K562 (cell line): ENCODE results near the gene SPTBN4. TPM values are rescaled to one million over a fixed set of nuclear protein-coding genes. Genes with fewer than 3 reads are reported as not detected.
A peak's percentile ranks its signal among the peaks of the same experiment; 100 is the strongest.

Experiments
- GABPB2 ChIP-seq: fragments of 250-450 bp; sonication (Bioruptor Pico); conservative IDR thresholded peaks from 2 replicates; pipeline ENCODE4 v1.5.1; 2021; ENCODE audit warnings: mild to moderate bottlenecking
- IRF1 ChIP-seq: sonication (generic); formaldehyde crosslinking; IDR thresholded peaks from 2 replicates; pipeline ENCODE4 v1.8.0; 2022; ENCODE audit warnings: missing genetic modification reagents, mild to moderate bottlenecking, borderline replicate concordance
- KDM5B ChIP-seq: fragments of 200-600 bp; sonication (generic); IDR thresholded peaks from 2 replicates; pipeline ENCODE4 v1.6.1; 2012; ENCODE audit warnings: low read depth, mild to moderate bottlenecking, moderate library complexity, low read length, control low read depth, inconsistent platforms; ENCODE audit not compliant: insufficient replicate concordance
- MBD1 ChIP-seq: fragments of 250-450 bp; sonication (Bioruptor Pico); IDR thresholded peaks from 2 replicates; pipeline ENCODE4 v1.8.0; 2022; ENCODE audit warnings: inconsistent platforms
- MECOM ChIP-seq: fragments of 250-450 bp; sonication (Bioruptor Pico); IDR thresholded peaks from 2 replicates; pipeline ENCODE4 v1.8.0; 2022; ENCODE audit warnings: inconsistent platforms
- NUFIP1 ChIP-seq: fragments of 450-650 bp; IDR thresholded peaks from 2 replicates; pipeline ENCODE4 v1.6.1; 2018; ENCODE audit not compliant: partially characterized antibody
- RB1 ChIP-seq: fragments of 450-650 bp; IDR thresholded peaks from 2 replicates; pipeline ENCODE4 v1.6.1; 2017; ENCODE audit warnings: low read depth, mild to moderate bottlenecking
- TEAD4 ChIP-seq, 2 experiments: sonication (generic) in 1 of 2; formaldehyde crosslinking in 1 of 2; IDR thresholded peaks; 2 replicates each; pipeline versions ENCODE4 v1.6.1 to v1.8.0; 2012 to 2022; ENCODE audit warnings: borderline replicate concordance in 1 of 2, inconsistent platforms in 1 of 2, low read length in 1 of 2, mild to moderate bottlenecking in 1 of 2, missing genetic modification reagents in 1 of 2
- TFE3 ChIP-seq: fragments of 450-650 bp; formaldehyde crosslinking; IDR thresholded peaks from 2 replicates; pipeline ENCODE4 v1.4.0; 2020; ENCODE audit warnings: mild to moderate bottlenecking, mixed read lengths
- UBTF ChIP-seq, 2 experiments: IDR thresholded peaks; 2 replicates each; pipeline ENCODE4 v1.6.1; 2012; ENCODE audit warnings: improper control_type of control experiment in 2 of 2, low read depth in 2 of 2, low read length in 2 of 2, borderline replicate concordance in 1 of 2
- ZC3H11A ChIP-seq: IDR thresholded peaks from 2 replicates; pipeline ENCODE4 v1.6.1; 2012; ENCODE audit warnings: low read depth, low read length, improper control_type of control experiment
- ZNF444 ChIP-seq: fragments of 250-450 bp; sonication (Bioruptor Pico); IDR thresholded peaks from 2 replicates; pipeline ENCODE4 v1.4.0; 2020; ENCODE audit warnings: mild to moderate bottlenecking, moderate library complexity
- ZNF609 ChIP-seq: sonication (generic); formaldehyde crosslinking; IDR thresholded peaks from 2 replicates; pipeline ENCODE4 v1.8.1; 2023; ENCODE audit warnings: missing genetic modification reagents, mild to moderate bottlenecking, borderline replicate concordance
- ZNF707 ChIP-seq: fragments of 250-450 bp; sonication (Bioruptor Pico); conservative IDR thresholded peaks from 2 replicates; pipeline ENCODE4 v1.8.0; 2022; ENCODE audit warnings: inconsistent platforms, mild to moderate bottlenecking, moderate library complexity
- polyA plus RNA-seq, 8 experiments: library from polyadenylated mRNA; depleted of rRNA in 4 of 8; stranded (reverse) in 5 of 8; unstranded in 3 of 8; fragments of >200 nt; fragmentation: Nextera tagmentation in 2 of 8; fragmentation: Illumina TruSeq in 1 of 8; extraction: Ambion mirVana in 2 of 8; extraction: Trizol in 1 of 8; gene quantifications; 2 replicates each; pipeline versions ENCODE4 v1.2.1 to v1.2.3, GENCODE V29; 2011 to 2014; ENCODE audit warnings: inconsistent platforms in 1 of 8, missing spikeins in 1 of 8
- total RNA-seq, 7 experiments: library from RNA; depleted of rRNA in 6 of 7; stranded (reverse); fragments of >200 nt in 6 of 7; fragmentation: Illumina TruSeq in 2 of 7; extraction: Trizol in 2 of 7; gene quantifications; 2 replicates each; pipeline versions ENCODE4 v1.2.1 to v1.2.3, GENCODE V29; 2011 to 2021; ENCODE audit warnings: low replicate concordance in 1 of 7

The SPTBN4 gene
- total and polyA plus RNA-seq, 9 of the 15 experiments (the other 6 are each of a cell fraction or from before 2014, with no cell fraction given), result 0.01 to 1.5 (median 0.86) TPM

- TF ChIP-seq MBD1 (CRISPR knock-in tag), result no peak
- peak; percentile 19; the same call in 1 of the 2 replicates for TF ChIP-seq TFE3 (CRISPR knock-in tag)
- no peak for TF ChIP-seq ZNF609 (CRISPR knock-in tag)
- peak; percentile 85 for TF ChIP-seq KDM5B
- no peak for TF ChIP-seq MECOM (CRISPR knock-in tag)
- TF ChIP-seq GABPB2 (CRISPR knock-in tag), result no peak
- TF ChIP-seq UBTF (IDR thresholded peaks at IDR 0.05; ENCODE audit: borderline replicate concordance in 1 of 2, low read depth in 2 of 2, low read length in 2 of 2), result 0 out of 4 replicates have a peak, but pooled peaks of 1 of the 2 experiments have one; percentile 23
- TF ChIP-seq TEAD4 (IDR thresholded peaks at IDR 0.05; ENCODE audit: low read length), result no peak
- no peak for TF ChIP-seq TEAD4 (CRISPR knock-in tag; IDR thresholded peaks at IDR 0.05; ENCODE audit: borderline replicate concordance)
- TF ChIP-seq ZNF707 (CRISPR knock-in tag), result 0 out of 2 replicates have a peak, but pooled peaks have one; percentile 23
- no peak for TF ChIP-seq ZC3H11A
- TF ChIP-seq NUFIP1, result no peak
- TF ChIP-seq IRF1 (CRISPR knock-in tag), result no peak
- peak; percentile 97 for TF ChIP-seq RB1
- no peak for TF ChIP-seq ZNF444 (CRISPR knock-in tag)
These were observed 1.1 kb upstream of the SPTBN4 start, which contains the start of gene BLVRB (continued) for GRCh38 chr19:40465557-40466218.
